ENCODE results near the gene LNX2. TPM values are rescaled to one million over a fixed set of nuclear protein-coding genes. Genes with fewer than 3 reads are reported as not detected.

LNX2 gene
- total and polyA plus RNA-seq, 9 donors: 3.6 to 9.8 (median 7.8) TPM

GRCh38 chr13:27621116-27621365 lies 712 bp upstream of the LNX2 start:
- 0% methylated on average over 8 of the region's 8 CpGs for WGBS, 3 donors
- Histone ChIP-seq H3K4me1 (ENCODE audit: insufficient read depth) (peaks cover 8% of the 10 kb centered on the region), H3K27ac (peak overlapping the region; percentile 94 to 96), H3K27me3 (no peaks in the 10 kb centered on the region), H3K36me3 (no peaks in the 10 kb centered on the region), H3K4me3 (peak overlapping the region; percentile 72), H3K9me3 (no peaks in the 10 kb centered on the region)
- intact Hi-C loops (cut with DNase I): loop anchor here in 2 of 4 donors (10.0 kb wide), 2 partner anchors 166 to 346 kb away; partner anchors contain the start of genes MTIF3 (in 1 of the 2) and RASL11A (in 1 of the 2)
- DNase-seq: no peak
- TF ChIP-seq POLR2A (IDR thresholded peaks at IDR 0.05) (no peak), CTCF (IDR thresholded peaks at IDR 0.05) (no peak), EP300 (IDR thresholded peaks at IDR 0.05) (no peak)

GRCh38 chr13:27619728-27620376 lies 477 bp downstream of the LNX2 start:
- Histone ChIP-seq H3K27ac (peak overlapping the region; percentile 72 to 96), H3K4me1 (ENCODE audit: insufficient read depth) (peaks cover 8% of the 10 kb centered on the region), H3K27me3 (no peaks in the 10 kb centered on the region), H3K9me3 (no peaks in the 10 kb centered on the region), H3K36me3 (no peaks in the 10 kb centered on the region), H3K4me3 (peak overlapping the region; percentile 72)
- no peak for TF ChIP-seq POLR2A (IDR thresholded peaks at IDR 0.05)
- TF ChIP-seq EP300 (IDR thresholded peaks at IDR 0.05): no peak
- TF ChIP-seq CTCF (IDR thresholded peaks at IDR 0.05): peak in 2 of 3 donors; percentile 52 to 59
- DNase-seq: peak in 2 of 5 donors; percentile 47 to 57
- 0% methylated on average over 36 to 47 of the region's 47 CpGs for WGBS, 3 donors
- intact Hi-C loops (cut with DNase I): loop anchor here in 2 of 4 donors (10.0 kb wide), 2 partner anchors 165 to 345 kb away; partner anchors contain the start of genes MTIF3 (in 1 of the 2) and RASL11A (in 1 of the 2)

GRCh38 chr13:27619093-27619727 lies 1.1 kb downstream of the LNX2 start:
- H3K27ac ChIP-seq: no peak overlapping the region
- no peak for TF ChIP-seq EP300 (IDR thresholded peaks at IDR 0.05)
- TF ChIP-seq POLR2A (IDR thresholded peaks at IDR 0.05): no peak
- no peak for TF ChIP-seq CTCF (IDR thresholded peaks at IDR 0.05)
- no peak for DNase-seq
- peak overlapping the region; percentile 72 for H3K4me3 ChIP-seq
- 17 to 23% (median 19%) methylated on average over 10 of the region's 10 CpGs for WGBS, 3 donors
- intact Hi-C loops (cut with DNase I): no loop called here
- H3K9me3 ChIP-seq: no peaks in the 10 kb centered on the region
- H3K36me3 ChIP-seq: no peaks in the 10 kb centered on the region
- H3K4me1 ChIP-seq (ENCODE audit: insufficient read depth): peaks cover 7% of the 10 kb centered on the region
- no peaks in the 10 kb centered on the region for H3K27me3 ChIP-seq

GRCh38 chr13:27617881-27618321 lies 2.4 kb downstream of the LNX2 start:
- 87 to 96% (median 90%) methylated on average over 3 of the region's 3 CpGs for WGBS, 3 donors
- Histone ChIP-seq H3K4me1 (ENCODE audit: insufficient read depth) (peaks cover 5% of the 10 kb centered on the region), H3K36me3 (no peaks in the 10 kb centered on the region), H3K4me3 (no peak overlapping the region), H3K27ac (no peak overlapping the region), H3K27me3 (no peaks in the 10 kb centered on the region), H3K9me3 (no peaks in the 10 kb centered on the region)
- TF ChIP-seq CTCF (IDR thresholded peaks at IDR 0.05) (no peak), EP300 (IDR thresholded peaks at IDR 0.05) (no peak), POLR2A (IDR thresholded peaks at IDR 0.05) (no peak)
- intact Hi-C loops (cut with DNase I): no loop called here
- no peak for DNase-seq
